NT2/D1 (cell line): ENCODE measurements around the gene TMEM8B.

ENCODE experiments used
- SUZ12 ChIP-seq: IDR thresholded peaks from 2 replicates; pipeline ENCODE4 v1.6.1; 2011; ENCODE audit not compliant: insufficient read length, insufficient read depth; ENCODE audit errors: extremely low read depth
- YY1 ChIP-seq: IDR thresholded peaks from 2 replicates; pipeline ENCODE4 v1.6.1; 2011; ENCODE audit not compliant: insufficient read length, insufficient read depth
- ZNF274 ChIP-seq: IDR thresholded peaks from 2 replicates; pipeline ENCODE4 v1.6.1; 2011; ENCODE audit warnings: mild to moderate bottlenecking, low read depth, low read length

- no peak for TF ChIP-seq ZNF274
- no peak for TF ChIP-seq YY1
- TF ChIP-seq SUZ12: no peak
Observed at GRCh38 chr9:35812025-35812602, 16.9 kb upstream of the TMEM8B start, which contains the start of gene SPAG8.
